Pancreas (tissue), 10 donors: ENCODE results near the gene CNGA3. TPM values are rescaled to one million over a fixed set of nuclear protein-coding genes. Genes with fewer than 3 reads are reported as not detected.

Experiments used
- ATAC-seq, 4 donors: fragments of 200-7000 bp; cut with Tn5 transposase; one replicate each; pipeline versions ENCODE4 v1.8.0 to v1.9.1; 2020; ENCODE audit warnings: mild to moderate bottlenecking in 4 of 4, moderate library complexity in 4 of 4
- DNase-seq, 6 donors: peaks; one replicate each; pipeline ENCODE4 v3.0.0-alpha.2; 2020
- FAIRE-seq: peaks from 2 replicates; lab custom pipeline; 2012; peaks lifted over from hg19 to GRCh38; lab: Jason Lieb, UNC
- H3K27ac ChIP-seq, 4 donors: fragments of 200-600 bp; sonication (generic); 1 replicate in 3 of 4; 2 replicates in 1 of 4; pipeline versions ENCODE4 v1.5.0 to v1.8.0; 2020
- H3K27me3 ChIP-seq, 4 donors: fragments of 200-600 bp; one replicate each; pipeline ENCODE4 v1.8.0; 2021
- H3K36me3 ChIP-seq, 3 donors: fragments of 200-600 bp; sonication (generic) in 1 of 3; one replicate each; pipeline versions ENCODE4 v1.5.0 to v1.8.0; 2020 to 2021
- H3K4me1 ChIP-seq, 3 donors: fragments of 200-600 bp; one replicate each; pipeline ENCODE4 v1.8.0; 2021
- H3K4me3 ChIP-seq, 4 donors: fragments of 200-600 bp; sonication (generic) in 2 of 4; one replicate each; pipeline versions ENCODE4 v1.5.0 to v1.8.0; 2020 to 2021
- H3K9me3 ChIP-seq, 4 donors: fragments of 200-600 bp; one replicate each; pipeline ENCODE4 v1.8.0; 2021
- CTCF ChIP-seq, 4 donors: fragments of 200-600 bp; sonication (generic) in 3 of 4; IDR thresholded peaks; one replicate each; pipeline versions ENCODE4 v1.5.0 to v1.8.0; 2021; ENCODE audit warnings: antibody characterized with exemption in 4 of 4
- WGBS, 2 donors: extraction: QIAGEN DNeasy Blood & Tissue Kit; methylation state at CpG; one replicate each; pipeline ENCODE4 v1.1.7; 2013; 5-methylcytosine and 5-hydroxymethylcytosine counted together
- intact Hi-C, 3 donors: fragments of 100-400 bp; cut with DNase I; formaldehyde crosslinking; loops; one replicate each; pipeline versions ENCODE4 v1.11.1 to v1.14.2; 2022
- polyA plus RNA-seq, 2 donors: library from polyadenylated mRNA; stranded (reverse); fragments of 200-250 nt; gene quantifications; one replicate each; pipeline ENCODE4 v1.2.3, GENCODE V29; 2013
- total RNA-seq, 6 donors: library from RNA; stranded (reverse); fragmentation: NEBNext Ultra II Directional in 4 of 6; extraction: Animal tissue kit (Norgen Biotek cat#: 25700) in 4 of 6; gene quantifications; one replicate each; pipeline versions ENCODE4 v1.2.1 to v1.2.4, GENCODE V29; 2021 to 2023
- donor health status: healthy with polysubstance abuse.
- donor health status: DM: no; HTN: no; CAD: no; lungs with moderate emphysema.
- donor health status: DM: no; HTN: no; CAD: no.
- donor health status: control.
- donor health status: control.
- donor health status: Bipolar disorder and iron deficiency.
- donor health status: DM: yes; HTN: yes; CAD: no.
- donor health status: DM: no; HTN: no; CAD: no.
- donor health status: DM: no; HTN: no; CAD: no.
- donor health status: DM: yes; HTN: yes; CAD: no.

Gene CNGA3
- total and polyA plus RNA-seq, 8 donors: 0.09 to 1.5 (median 0.28) TPM

- intact Hi-C loops: no loop called here
- Histone ChIP-seq H3K4me1 (no peaks in the 10 kb centered on the region), H3K36me3 (no peaks in the 10 kb centered on the region), H3K9me3 (no peaks in the 10 kb centered on the region), H3K27ac (no peak overlapping the region), H3K4me3 (no peak overlapping the region), H3K27me3 (no peaks in the 10 kb centered on the region)
- no peak for TF ChIP-seq CTCF (IDR thresholded peaks at IDR 0.05)
- no peak for ATAC-seq
- WGBS, 2 donors: 55 to 78% methylated on average over 2 of the region's 2 CpGs
- no peak for FAIRE-seq
- DNase-seq: no peak
Measured at GRCh38 chr2:98324181-98324580, 22.1 kb upstream of the CNGA3 start.

GRCh38 chr2:98327776-98328175, 18.5 kb upstream of the CNGA3 start:
- no peak overlapping the region for H3K4me3 ChIP-seq
- no peaks in the 10 kb centered on the region for H3K4me1 ChIP-seq
- FAIRE-seq (no peak), ATAC-seq (no peak), DNase-seq (no peak)
- H3K27ac ChIP-seq: no peak overlapping the region
- no peaks in the 10 kb centered on the region for H3K36me3 ChIP-seq
- H3K9me3 ChIP-seq: no peaks in the 10 kb centered on the region
- H3K27me3 ChIP-seq: no peaks in the 10 kb centered on the region
- WGBS, 2 donors: 92 to 94% methylated on average over 4 of the region's 4 CpGs
- no peak for TF ChIP-seq CTCF (IDR thresholded peaks at IDR 0.05)
- intact Hi-C loops: no loop called here

GRCh38 chr2:98329549-98329948, 16.7 kb upstream of the CNGA3 start:
- Histone ChIP-seq H3K27ac (no peak overlapping the region), H3K9me3 (no peaks in the 10 kb centered on the region), H3K4me1 (no peaks in the 10 kb centered on the region), H3K36me3 (no peaks in the 10 kb centered on the region), H3K4me3 (no peak overlapping the region), H3K27me3 (no peaks in the 10 kb centered on the region)
- no peak for TF ChIP-seq CTCF (IDR thresholded peaks at IDR 0.05)
- ATAC-seq (no peak), DNase-seq (no peak), FAIRE-seq (no peak)
- intact Hi-C loops: no loop called here
- WGBS, 2 donors: 71 to 75% methylated on average over 4 of the region's 4 CpGs

GRCh38 chr2:98332989-98333388, 13.3 kb upstream of the CNGA3 start:
- DNase-seq (no peak), FAIRE-seq (no peak), ATAC-seq (no peak)
- H3K4me1 ChIP-seq: no peaks in the 10 kb centered on the region
- H3K27me3 ChIP-seq: no peaks in the 10 kb centered on the region
- intact Hi-C loops: no loop called here
- WGBS, 2 donors: 80 to 82% methylated on average over 5 of the region's 5 CpGs
- no peaks in the 10 kb centered on the region for H3K9me3 ChIP-seq
- H3K27ac ChIP-seq: no peak overlapping the region
- TF ChIP-seq CTCF (IDR thresholded peaks at IDR 0.05): no peak
- H3K36me3 ChIP-seq: no peaks in the 10 kb centered on the region
- H3K4me3 ChIP-seq: no peak overlapping the region

GRCh38 chr2:98333922-98334321, 12.3 kb upstream of the CNGA3 start:
- ATAC-seq (no peak), FAIRE-seq (no peak), DNase-seq (no peak)
- H3K4me1 ChIP-seq: no peaks in the 10 kb centered on the region
- WGBS, 2 donors: 45 to 71% methylated on average over 2 of the region's 2 CpGs
- no peak for TF ChIP-seq CTCF (IDR thresholded peaks at IDR 0.05)
- H3K36me3 ChIP-seq: no peaks in the 10 kb centered on the region
- H3K9me3 ChIP-seq: no peaks in the 10 kb centered on the region
- intact Hi-C loops: no loop called here
- no peaks in the 10 kb centered on the region for H3K27me3 ChIP-seq
- H3K4me3 ChIP-seq: no peak overlapping the region
- no peak overlapping the region for H3K27ac ChIP-seq
